ENCODE data around the gene SMIM43. TPM values are rescaled to one million over a fixed set of nuclear protein-coding genes. Genes with fewer than 3 reads are reported as not detected.

Gene SMIM43
- total and polyA plus RNA-seq, 2 donors (not counting 1 experiment from before 2014, with no cell fraction given), result not detected

DNA sequence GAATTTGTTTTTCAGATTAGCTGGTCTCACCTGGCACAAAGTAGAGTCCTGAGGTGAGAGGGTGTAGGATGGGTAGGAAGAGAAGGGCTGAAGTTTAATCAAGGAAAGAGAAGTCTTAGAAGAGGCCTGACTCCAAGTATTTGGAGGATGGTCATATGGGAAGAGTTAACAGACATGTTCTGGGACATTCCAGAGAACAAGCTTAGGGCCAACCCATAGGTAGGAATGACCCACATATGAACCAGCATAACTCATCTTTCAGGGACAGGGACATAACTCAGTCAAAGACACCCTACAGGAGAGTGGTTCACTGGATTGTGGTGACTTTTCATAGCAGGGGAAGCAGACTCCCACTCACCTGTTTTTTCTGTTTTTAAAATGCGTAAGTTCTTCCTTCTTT, 40.3 kb downstream of the SMIM43 start:
- H3K4me1 Mint-ChIP-seq, result no peaks in the 10 kb centered on the region
- no peak overlapping the region for H3K4me3 Mint-ChIP-seq
- no peak overlapping the region for H3K27ac ChIP-seq (ENCODE audit: low read length in 2 of 2)
- DNase-seq, result no peak
- ChIA-PET POLR2A (no interaction called here), CTCF (interaction anchor here (2.3 kb wide), 1 partner anchor 27 kb away, joined by 5 read pairs; the partner anchor contains the start of gene ANXA5)
- H4K20me1 ChIP-seq (ENCODE audit: control insufficient read depth, insufficient read depth, low read length, poor library complexity, severe bottlenecking), result no peaks in the 10 kb centered on the region
- intact Hi-C loops (cut with micrococcal nuclease), result loop anchor here (5.0 kb wide), 2 partner anchors 532 to 1567 kb away; no protein-coding TSS in a partner anchor
- TF ChIP-seq, protein P1, sequence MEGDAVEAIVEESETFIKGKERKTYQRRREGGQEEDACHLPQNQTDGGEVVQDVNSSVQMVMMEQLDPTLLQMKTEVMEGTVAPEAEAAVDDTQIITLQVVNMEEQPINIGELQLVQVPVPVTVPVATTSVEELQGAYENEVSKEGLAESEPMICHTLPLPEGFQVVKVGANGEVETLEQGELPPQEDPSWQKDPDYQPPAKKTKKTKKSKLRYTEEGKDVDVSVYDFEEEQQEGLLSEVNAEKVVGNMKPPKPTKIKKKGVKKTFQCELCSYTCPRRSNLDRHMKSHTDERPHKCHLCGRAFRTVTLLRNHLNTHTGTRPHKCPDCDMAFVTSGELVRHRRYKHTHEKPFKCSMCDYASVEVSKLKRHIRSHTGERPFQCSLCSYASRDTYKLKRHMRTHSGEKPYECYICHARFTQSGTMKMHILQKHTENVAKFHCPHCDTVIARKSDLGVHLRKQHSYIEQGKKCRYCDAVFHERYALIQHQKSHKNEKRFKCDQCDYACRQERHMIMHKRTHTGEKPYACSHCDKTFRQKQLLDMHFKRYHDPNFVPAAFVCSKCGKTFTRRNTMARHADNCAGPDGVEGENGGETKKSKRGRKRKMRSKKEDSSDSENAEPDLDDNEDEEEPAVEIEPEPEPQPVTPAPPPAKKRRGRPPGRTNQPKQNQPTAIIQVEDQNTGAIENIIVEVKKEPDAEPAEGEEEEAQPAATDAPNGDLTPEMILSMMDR (IDR thresholded peaks at IDR 0.05), result no peak
- no peak for TF ChIP-seq EZH2 (IDR thresholded peaks at IDR 0.05; ENCODE audit: borderline replicate concordance, insufficient read depth, low read depth, low read length, poor library complexity, severe bottlenecking)
- H3K4me2 ChIP-seq (replicated peaks; ENCODE audit: low read depth, low read length, poor library complexity, severe bottlenecking), result no peak overlapping the region
- no peak overlapping the region for H3K4me3 ChIP-seq (ENCODE audit: control extremely low read depth in 1 of 5, extremely low read depth in 1 of 5, insufficient read depth in 1 of 5, low read depth in 2 of 5, low read length in 4 of 5)
- H3K27me3 ChIP-seq (replicated peaks in 1 of 4; ENCODE audit: control extremely low read depth in 1 of 4, control insufficient read depth in 3 of 4, insufficient read depth in 4 of 4, low read length in 3 of 4), result peaks cover 0 to 3% (median 0%) of the 10 kb centered on the region in 4 experiments
- no peaks in the 10 kb centered on the region for H3K9me3 ChIP-seq (ENCODE audit: control extremely low read depth in 1 of 3, control insufficient read depth in 2 of 3, insufficient read depth in 1 of 3, low read length in 2 of 3)
- no peaks in the 10 kb centered on the region for H3K9me3 Mint-ChIP-seq (ENCODE audit: insufficient read depth)
- no peaks in the 10 kb centered on the region for H3K79me2 ChIP-seq (ENCODE audit: control insufficient read depth, insufficient read depth, low read length)
- H3K27ac Mint-ChIP-seq, result no peak overlapping the region
- no peak overlapping the region for H2AFZ ChIP-seq (ENCODE audit: insufficient read depth, low read depth, low read length, poor library complexity, severe bottlenecking)
- H3K36me3 ChIP-seq (replicated peaks in 1 of 2; ENCODE audit: control extremely low read depth in 1 of 2, control insufficient read depth in 1 of 2, extremely low read depth in 1 of 2, insufficient read depth in 2 of 2, low read length in 1 of 2), result no peaks in the 10 kb centered on the region
- no peak for ATAC-seq (ENCODE audit: low read depth)
- H3K9ac ChIP-seq (ENCODE audit: low read length), result no peak overlapping the region
- peaks cover 27% of the 10 kb centered on the region for H3K27me3 Mint-ChIP-seq
- no CpG with 5 or more reads among the region's 1 CpG for WGBS (ENCODE audit: insufficient coverage)
- H3K4me1 ChIP-seq (ENCODE audit: control insufficient read depth in 2 of 2, insufficient read depth in 2 of 2, low read length in 2 of 2), result no peaks in the 10 kb centered on the region

DNA sequence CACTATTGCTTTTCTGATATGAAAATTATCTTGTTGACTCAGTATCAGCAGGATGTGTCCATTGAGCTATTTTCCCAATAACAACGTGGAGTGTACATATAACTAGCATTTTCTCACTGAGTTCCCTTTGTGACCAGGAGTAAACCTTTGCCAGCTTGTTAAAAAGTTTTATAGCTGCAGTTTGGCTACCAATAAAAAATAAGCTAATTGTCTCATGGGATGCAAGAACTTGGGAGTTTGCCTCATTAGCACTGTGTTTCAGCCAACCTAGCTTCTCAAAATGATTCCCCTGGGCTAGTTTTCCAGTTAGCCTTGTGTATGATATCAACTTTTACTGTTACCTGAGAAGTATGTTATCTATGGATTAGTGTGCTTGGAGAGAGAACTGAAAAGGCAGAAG, 43.3 kb downstream of the SMIM43 start:
- Mint-ChIP-seq H3K4me3 (no peak overlapping the region), H3K27me3 (peaks cover 34% of the 10 kb centered on the region), H3K27ac (no peak overlapping the region), H3K4me1 (no peaks in the 10 kb centered on the region), H3K9me3 (ENCODE audit: insufficient read depth) (no peaks in the 10 kb centered on the region)
- no peak for TF ChIP-seq EZH2 (IDR thresholded peaks at IDR 0.05; ENCODE audit: borderline replicate concordance, insufficient read depth, low read depth, low read length, poor library complexity, severe bottlenecking)
- TF ChIP-seq, protein P1 (IDR thresholded peaks at IDR 0.05), result no peak
- Histone ChIP-seq H2AFZ (ENCODE audit: insufficient read depth, low read depth, low read length, poor library complexity, severe bottlenecking) (no peak overlapping the region), H3K4me1 (ENCODE audit: control insufficient read depth in 2 of 2, insufficient read depth in 2 of 2, low read length in 2 of 2) (no peaks in the 10 kb centered on the region), H3K27ac (ENCODE audit: low read length in 2 of 2) (no peak overlapping the region), H4K20me1 (ENCODE audit: control insufficient read depth, insufficient read depth, low read length, poor library complexity, severe bottlenecking) (no peaks in the 10 kb centered on the region), H3K79me2 (ENCODE audit: control insufficient read depth, insufficient read depth, low read length) (no peaks in the 10 kb centered on the region), H3K4me3 (ENCODE audit: control extremely low read depth in 1 of 5, extremely low read depth in 1 of 5, insufficient read depth in 1 of 5, low read depth in 2 of 5, low read length in 4 of 5) (no peak overlapping the region), H3K27me3 (replicated peaks in 1 of 4; ENCODE audit: control extremely low read depth in 1 of 4, control insufficient read depth in 3 of 4, insufficient read depth in 4 of 4, low read length in 3 of 4) (peaks cover 0 to 6% (median 0%) of the 10 kb centered on the region in 4 experiments), H3K4me2 (replicated peaks; ENCODE audit: low read depth, low read length, poor library complexity, severe bottlenecking) (no peak overlapping the region), H3K36me3 (replicated peaks in 1 of 2; ENCODE audit: control extremely low read depth in 1 of 2, control insufficient read depth in 1 of 2, extremely low read depth in 1 of 2, insufficient read depth in 2 of 2, low read length in 1 of 2) (no peaks in the 10 kb centered on the region), H3K9ac (ENCODE audit: low read length) (no peak overlapping the region), H3K9me3 (ENCODE audit: control extremely low read depth in 1 of 3, control insufficient read depth in 2 of 3, insufficient read depth in 1 of 3, low read length in 2 of 3) (no peaks in the 10 kb centered on the region)
- DNase-seq (no peak), ATAC-seq (ENCODE audit: low read depth) (no peak)
- ChIA-PET CTCF (interaction anchor here (0.9 kb wide), 2 partner anchors 15 to 351 kb away, joined by 3 to 5 read pairs; no protein-coding TSS in a partner anchor), POLR2A (no interaction called here)
- intact Hi-C loops (cut with micrococcal nuclease), result no loop called here
- 80% methylated on average over 1 of the region's 1 CpG for WGBS (ENCODE audit: insufficient coverage)

All from B cell (primary cell).